ENCODE measurements around the gene WDR38. TPM values are rescaled to one million over a fixed set of nuclear protein-coding genes. Genes with fewer than 3 reads are reported as not detected.
A peak's percentile ranks its signal among the peaks of the same experiment; 100 is the strongest.

The WDR38 gene
- polyA plus RNA-seq, 1 of the 3 experiments (the other 2 are of a cell fraction): not detected

DNA sequence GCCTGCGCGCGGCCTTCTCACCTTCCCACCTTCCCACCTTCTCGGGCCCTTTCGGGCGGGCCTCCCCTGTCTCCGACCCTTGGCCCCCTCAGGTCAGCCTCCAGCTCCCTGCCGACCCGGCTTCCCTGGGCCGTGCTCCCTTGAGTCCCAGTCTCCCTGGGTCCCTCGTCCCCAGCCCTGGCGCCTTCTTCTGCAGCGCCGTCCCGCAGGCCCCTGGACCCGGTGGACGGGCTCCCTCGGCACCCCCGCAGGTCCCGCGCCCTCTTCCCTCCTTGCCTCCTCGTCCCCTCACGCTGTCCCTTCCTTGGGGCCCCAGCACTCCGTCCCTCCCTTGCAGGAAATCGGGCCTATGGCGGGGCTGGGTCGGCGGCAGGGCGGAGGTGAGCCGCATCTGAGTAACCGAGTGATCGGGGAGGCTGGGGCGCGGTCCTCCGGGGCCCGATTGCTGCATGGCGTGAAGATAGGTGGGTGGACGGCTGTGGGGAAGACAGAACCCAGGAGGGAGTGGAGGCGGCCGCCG, 16.3 kb downstream of the WDR38 start (continued):
- TF ChIP-seq, protein P1, sequence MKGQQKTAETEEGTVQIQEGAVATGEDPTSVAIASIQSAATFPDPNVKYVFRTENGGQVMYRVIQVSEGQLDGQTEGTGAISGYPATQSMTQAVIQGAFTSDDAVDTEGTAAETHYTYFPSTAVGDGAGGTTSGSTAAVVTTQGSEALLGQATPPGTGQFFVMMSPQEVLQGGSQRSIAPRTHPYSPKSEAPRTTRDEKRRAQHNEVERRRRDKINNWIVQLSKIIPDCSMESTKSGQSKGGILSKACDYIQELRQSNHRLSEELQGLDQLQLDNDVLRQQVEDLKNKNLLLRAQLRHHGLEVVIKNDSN (IDR thresholded peaks at IDR 0.05; ENCODE audit: borderline replicate concordance, low read depth): no peak
- TF ChIP-seq RFX5 (IDR thresholded peaks at IDR 0.05; ENCODE audit: low read length) (no peak), MEF2A (IDR thresholded peaks at IDR 0.05; ENCODE audit: borderline replicate concordance, low read depth) (no peak), TCF12 (IDR thresholded peaks at IDR 0.05) (no peak), SIN3A (IDR thresholded peaks at IDR 0.05; ENCODE audit: borderline replicate concordance, low read depth, low read length) (no peak), CHD2 (IDR thresholded peaks at IDR 0.05; ENCODE audit: low read length, partially characterized antibody) (no peak)
- TF ChIP-seq, protein P2, sequence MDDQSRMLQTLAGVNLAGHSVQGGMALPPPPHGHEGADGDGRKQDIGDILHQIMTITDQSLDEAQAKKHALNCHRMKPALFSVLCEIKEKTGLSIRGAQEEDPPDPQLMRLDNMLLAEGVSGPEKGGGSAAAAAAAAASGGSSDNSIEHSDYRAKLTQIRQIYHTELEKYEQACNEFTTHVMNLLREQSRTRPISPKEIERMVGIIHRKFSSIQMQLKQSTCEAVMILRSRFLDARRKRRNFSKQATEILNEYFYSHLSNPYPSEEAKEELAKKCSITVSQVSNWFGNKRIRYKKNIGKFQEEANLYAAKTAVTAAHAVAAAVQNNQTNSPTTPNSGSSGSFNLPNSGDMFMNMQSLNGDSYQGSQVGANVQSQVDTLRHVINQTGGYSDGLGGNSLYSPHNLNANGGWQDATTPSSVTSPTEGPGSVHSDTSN (IDR thresholded peaks at IDR 0.05): no peak

DNA sequence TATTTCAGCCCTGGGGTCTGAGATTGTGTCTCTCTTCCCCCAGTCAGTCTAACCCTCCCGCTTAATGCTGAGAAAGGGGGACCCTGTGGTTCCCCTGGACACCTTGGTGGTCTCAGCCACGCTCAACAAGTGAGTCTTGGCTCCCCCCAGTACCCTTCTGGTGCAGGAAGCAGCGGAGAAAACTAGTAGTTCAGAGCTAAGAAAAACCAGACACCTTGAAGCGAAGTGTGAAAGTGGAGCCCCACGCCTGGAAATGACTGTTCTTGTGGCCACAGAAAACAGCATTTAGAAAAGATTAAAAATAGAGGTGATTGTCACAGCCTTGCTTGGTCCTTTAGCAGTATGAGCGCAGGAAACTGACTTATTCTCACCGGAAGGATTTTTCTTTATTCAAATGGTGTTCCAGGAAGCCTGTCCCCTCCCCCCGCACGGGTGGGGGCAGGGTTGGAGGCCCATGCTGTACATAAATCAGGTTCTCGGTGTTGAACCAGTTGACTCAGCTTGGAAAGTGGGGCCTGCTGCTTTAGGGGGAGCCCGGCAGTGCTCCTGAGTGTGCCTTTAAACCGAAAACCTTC, 16.8 kb downstream of the WDR38 start:
- H3K9me3 ChIP-seq: no peaks in the 10 kb centered on the region
- no peaks in the 10 kb centered on the region for H3K27me3 ChIP-seq (ENCODE audit: insufficient read depth)
- DNase-seq: no peak
- peaks cover 81% of the 10 kb centered on the region for H3K79me2 ChIP-seq (ENCODE audit: insufficient read depth)
- 5% methylated on average over 12 of the region's 12 CpGs for WGBS (ENCODE audit: low lambda C conversion rate)
- TF ChIP-seq TCF12 (IDR thresholded peaks at IDR 0.05) (peak; percentile 12; the same call in 1 of the 2 replicates), CHD2 (IDR thresholded peaks at IDR 0.05; ENCODE audit: low read length, partially characterized antibody) (peak; percentile 94), RXRA (IDR thresholded peaks at IDR 0.05; ENCODE audit: borderline replicate concordance, low read depth) (no peak), TAF1 (IDR thresholded peaks at IDR 0.05; ENCODE audit: borderline replicate concordance, low read depth, low read length) (no peak), GABPA (IDR thresholded peaks at IDR 0.05; ENCODE audit: low read depth) (peak; percentile 67)
- POLR2A ChIA-PET: interaction anchor here (0.7 to 1.2 kb wide), 3 partner anchors 9 to 371 kb away, joined by 3 read pairs; partner anchors contain the start of gene SCAI
- peak overlapping the region; percentile 72 to 90; a peak in 3 of 4 replicates for H3K27ac ChIP-seq (ENCODE audit: low read depth in 2 of 2, low read length in 1 of 2)
- H3K4me3 ChIP-seq (ENCODE audit: low read depth in 2 of 2, low read length in 1 of 2): peak overlapping the region; percentile 85 to 94
- peaks cover 12 to 26% of the 10 kb centered on the region in 2 experiments for H3K36me3 ChIP-seq (replicated peaks in 1 of 2; ENCODE audit: control insufficient read depth in 1 of 2, insufficient read depth in 2 of 2, low read length in 1 of 2)
- peak overlapping the region; percentile 87 for H3K4me2 ChIP-seq
- peaks cover 3% of the 10 kb centered on the region for H3F3A ChIP-seq (replicated peaks; ENCODE audit: insufficient read depth)
- H2AFZ ChIP-seq (ENCODE audit: low read depth): no peak overlapping the region
- no peaks in the 10 kb centered on the region for H3K9me2 ChIP-seq
- CTCF ChIA-PET: interaction anchor here (1.2 to 2.0 kb wide), 3 partner anchors 12 to 274 kb away, joined by 5 to 9 read pairs (median 5); partner anchors contain the start of genes SCAI and WDR38
- H3K4me1 ChIP-seq (ENCODE audit: control insufficient read depth in 1 of 2, insufficient read depth in 2 of 2, low read depth in 1 of 2, low read length in 1 of 2): peaks cover 8 to 24% of the 10 kb centered on the region in 2 experiments; a peak in 3 of 4 replicates
- H3K9ac ChIP-seq: peak overlapping the region; percentile 90
- peaks cover 40% of the 10 kb centered on the region for H4K20me1 ChIP-seq (ENCODE audit: insufficient read depth)

DNA sequence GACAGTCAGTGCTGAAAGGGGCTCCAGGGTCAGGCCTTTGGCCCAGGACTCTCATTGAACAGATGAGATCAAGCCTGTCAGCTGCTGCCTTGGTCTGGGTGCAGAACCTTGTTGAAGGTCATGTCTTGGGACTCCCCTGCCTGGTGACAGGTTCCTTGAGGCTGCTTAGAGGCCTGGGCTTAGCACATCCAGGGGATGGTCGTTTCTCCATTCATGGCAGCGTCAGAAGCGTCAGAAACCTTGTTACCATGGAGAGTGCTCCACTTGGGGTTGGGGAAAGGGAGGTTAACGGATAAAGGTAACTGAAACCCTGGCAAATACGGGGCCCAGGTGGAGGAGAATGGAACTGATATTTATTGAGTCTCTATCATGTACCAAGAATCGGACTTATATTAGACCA, 17.5 kb downstream of the WDR38 start:
- Histone ChIP-seq H2AFZ (ENCODE audit: low read depth) (no peak overlapping the region), H3K4me3 (ENCODE audit: low read depth in 2 of 2, low read length in 1 of 2) (peak overlapping the region; percentile 85 to 94), H3K4me1 (ENCODE audit: control insufficient read depth in 1 of 2, insufficient read depth in 2 of 2, low read depth in 1 of 2, low read length in 1 of 2) (peaks cover 8 to 24% of the 10 kb centered on the region in 2 experiments; a peak in 3 of 4 replicates), H3K27ac (ENCODE audit: low read depth in 2 of 2, low read length in 1 of 2) (peak overlapping the region; percentile 72 to 90; a peak in 3 of 4 replicates), H3K27me3 (ENCODE audit: insufficient read depth) (no peaks in the 10 kb centered on the region), H3K79me2 (ENCODE audit: insufficient read depth) (peaks cover 87% of the 10 kb centered on the region), H3K9ac (peak overlapping the region; percentile 90), H3F3A (replicated peaks; ENCODE audit: insufficient read depth) (peaks cover 3% of the 10 kb centered on the region), H3K9me3 (no peaks in the 10 kb centered on the region), H3K9me2 (no peaks in the 10 kb centered on the region), H4K20me1 (ENCODE audit: insufficient read depth) (peaks cover 40% of the 10 kb centered on the region), H3K4me2 (peak overlapping the region; percentile 87), H3K36me3 (replicated peaks in 1 of 2; ENCODE audit: control insufficient read depth in 1 of 2, insufficient read depth in 2 of 2, low read length in 1 of 2) (peaks cover 12 to 32% of the 10 kb centered on the region in 2 experiments)
- POLR2A ChIA-PET: interaction anchor here (0.7 to 1.2 kb wide), 2 partner anchors 10 to 370 kb away, joined by 3 read pairs; no protein-coding TSS in a partner anchor
- TF ChIP-seq, protein P3, sequence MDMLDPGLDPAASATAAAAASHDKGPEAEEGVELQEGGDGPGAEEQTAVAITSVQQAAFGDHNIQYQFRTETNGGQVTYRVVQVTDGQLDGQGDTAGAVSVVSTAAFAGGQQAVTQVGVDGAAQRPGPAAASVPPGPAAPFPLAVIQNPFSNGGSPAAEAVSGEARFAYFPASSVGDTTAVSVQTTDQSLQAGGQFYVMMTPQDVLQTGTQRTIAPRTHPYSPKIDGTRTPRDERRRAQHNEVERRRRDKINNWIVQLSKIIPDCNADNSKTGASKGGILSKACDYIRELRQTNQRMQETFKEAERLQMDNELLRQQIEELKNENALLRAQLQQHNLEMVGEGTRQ (IDR thresholded peaks at IDR 0.05; ENCODE audit: borderline replicate concordance, low read depth, low read length): no peak
- TF ChIP-seq FOXM1 (IDR thresholded peaks at IDR 0.05; ENCODE audit: low read depth): no peak
- no peak for TF ChIP-seq SMC3 (IDR thresholded peaks at IDR 0.05; ENCODE audit: low read depth, low read length)
- TF ChIP-seq REST (IDR thresholded peaks at IDR 0.05; ENCODE audit: low read depth, low read length): no peak
- no peak for TF ChIP-seq GABPA (IDR thresholded peaks at IDR 0.05; ENCODE audit: low read depth)
- TF ChIP-seq YY1 (IDR thresholded peaks at IDR 0.05; ENCODE audit: low read depth): no peak
- no peak for TF ChIP-seq CHD2 (IDR thresholded peaks at IDR 0.05; ENCODE audit: low read length, partially characterized antibody)
- no peak for TF ChIP-seq POLR2AphosphoS5 (IDR thresholded peaks at IDR 0.05; ENCODE audit: low read depth, low read length)
- no peak for TF ChIP-seq JUND (IDR thresholded peaks at IDR 0.05)
- no peak for TF ChIP-seq RXRA (IDR thresholded peaks at IDR 0.05; ENCODE audit: borderline replicate concordance, low read depth)
- 65% methylated on average over 6 of the region's 6 CpGs for WGBS (ENCODE audit: low lambda C conversion rate)
- CTCF ChIA-PET: interaction anchor here (1.9 to 2.0 kb wide), 2 partner anchors 18 to 273 kb away, joined by 5 to 9 read pairs; partner anchors contain the start of genes SCAI and WDR38
- DNase-seq: no peak
